HCT116 (cell line): ENCODE results near the gene STPG2.

ENCODE experiments used
- EGR1 ChIP-seq: IDR thresholded peaks from 2 replicates; pipeline ENCODE4 v1.6.1; 2012; ENCODE audit warnings: low read depth
- EZH2 ChIP-seq: fragments of 200-600 bp; sonication (generic); IDR thresholded peaks from 2 replicates; pipeline ENCODE4 v1.6.1; 2017; ENCODE audit warnings: antibody characterized with exemption, mixed run types
- EZH2phosphoT487 ChIP-seq: fragments of 200-600 bp; IDR thresholded peaks from 2 replicates; pipeline ENCODE4 v1.6.1; 2018; ENCODE audit warnings: antibody characterized with exemption, borderline replicate concordance
- JUND ChIP-seq: IDR thresholded peaks from 2 replicates; pipeline ENCODE4 v1.6.1; 2012
- POLR2AphosphoS5 ChIP-seq: IDR thresholded peaks from 2 replicates; pipeline ENCODE4 v1.6.1; 2011; ENCODE audit warnings: mild to moderate bottlenecking, low read depth, low read length, moderate library complexity
- YY1 ChIP-seq: IDR thresholded peaks from 2 replicates; pipeline ENCODE4 v1.6.1; 2011; ENCODE audit warnings: low read length, low read depth, moderate library complexity, mild to moderate bottlenecking; ENCODE audit not compliant: insufficient replicate concordance; ENCODE audit errors: extremely low read depth
- ZNF274 ChIP-seq: fragments of 200-500 bp; sonication (Bioruptor generic); IDR thresholded peaks from 2 replicates; pipeline ENCODE4 v1.6.1; 2014; ENCODE audit warnings: mild to moderate bottlenecking, low read depth, low read length, inconsistent platforms
- TF ChIP-seq, protein P1 (sequence below), 3 experiments: fragments of 200-600 bp in 1 of 3; sonication (generic) in 1 of 3; IDR thresholded peaks in 2 of 3; conservative IDR thresholded peaks in 1 of 3; 2 replicates each; pipeline ENCODE4 v1.5.1; 2012 to 2017; ENCODE audit warnings: low read depth in 2 of 3, low read length in 2 of 3, antibody characterized with exemption in 1 of 3, borderline replicate concordance in 1 of 3, control low read depth in 1 of 3, mild to moderate bottlenecking in 1 of 3, mixed read lengths in 1 of 3, mixed run types in 1 of 3, moderate library complexity in 1 of 3; ENCODE audit not compliant: insufficient read depth in 1 of 3
- TF ChIP-seq, protein P2 (sequence below): IDR thresholded peaks from 2 replicates; pipeline ENCODE4 v1.6.1; 2012

DNA sequence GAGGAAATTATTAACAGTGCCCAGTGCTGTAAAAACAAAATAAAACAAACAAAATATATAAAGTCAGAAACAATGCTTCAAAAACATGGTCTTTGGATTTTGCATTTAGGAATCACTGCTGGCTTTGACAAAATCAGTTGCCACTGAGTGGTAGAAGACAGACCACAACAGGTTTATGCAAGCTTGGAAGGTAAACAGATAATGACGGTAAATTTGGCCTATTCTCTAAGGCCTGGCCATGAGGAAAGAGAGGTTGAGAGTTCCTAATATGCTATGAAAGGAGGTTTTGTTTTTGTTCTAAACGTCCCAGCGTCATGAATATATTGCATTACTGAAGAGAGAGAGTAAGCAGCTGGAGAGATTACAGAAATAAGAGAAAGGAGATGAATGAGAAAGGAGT is 629.4 kb downstream of the STPG2 start:
- TF ChIP-seq, protein P1, sequence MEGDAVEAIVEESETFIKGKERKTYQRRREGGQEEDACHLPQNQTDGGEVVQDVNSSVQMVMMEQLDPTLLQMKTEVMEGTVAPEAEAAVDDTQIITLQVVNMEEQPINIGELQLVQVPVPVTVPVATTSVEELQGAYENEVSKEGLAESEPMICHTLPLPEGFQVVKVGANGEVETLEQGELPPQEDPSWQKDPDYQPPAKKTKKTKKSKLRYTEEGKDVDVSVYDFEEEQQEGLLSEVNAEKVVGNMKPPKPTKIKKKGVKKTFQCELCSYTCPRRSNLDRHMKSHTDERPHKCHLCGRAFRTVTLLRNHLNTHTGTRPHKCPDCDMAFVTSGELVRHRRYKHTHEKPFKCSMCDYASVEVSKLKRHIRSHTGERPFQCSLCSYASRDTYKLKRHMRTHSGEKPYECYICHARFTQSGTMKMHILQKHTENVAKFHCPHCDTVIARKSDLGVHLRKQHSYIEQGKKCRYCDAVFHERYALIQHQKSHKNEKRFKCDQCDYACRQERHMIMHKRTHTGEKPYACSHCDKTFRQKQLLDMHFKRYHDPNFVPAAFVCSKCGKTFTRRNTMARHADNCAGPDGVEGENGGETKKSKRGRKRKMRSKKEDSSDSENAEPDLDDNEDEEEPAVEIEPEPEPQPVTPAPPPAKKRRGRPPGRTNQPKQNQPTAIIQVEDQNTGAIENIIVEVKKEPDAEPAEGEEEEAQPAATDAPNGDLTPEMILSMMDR (IDR thresholded peaks at IDR 0.05 in 2 of 3, conservative IDR thresholded peaks at IDR 0.05 in 1 of 3; ENCODE audit: borderline replicate concordance in 1 of 3, insufficient read depth in 1 of 3, low read depth in 2 of 3, low read length in 2 of 3) = no peak
- no peak for TF ChIP-seq YY1
- no peak for TF ChIP-seq POLR2AphosphoS5
- no peak for TF ChIP-seq EZH2
- TF ChIP-seq EZH2phosphoT487 = no peak
- no peak for TF ChIP-seq JUND
- TF ChIP-seq, protein P2, sequence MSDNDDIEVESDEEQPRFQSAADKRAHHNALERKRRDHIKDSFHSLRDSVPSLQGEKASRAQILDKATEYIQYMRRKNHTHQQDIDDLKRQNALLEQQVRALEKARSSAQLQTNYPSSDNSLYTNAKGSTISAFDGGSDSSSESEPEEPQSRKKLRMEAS = no peak
- no peak for TF ChIP-seq ZNF274
- TF ChIP-seq EGR1 = no peak
